Keratinocyte (primary cell): ENCODE results near the gene RAD9B.

Experiments used
- CTCF ChIP-seq, 3 experiments: IDR thresholded peaks in 1 of 3; conservative IDR thresholded peaks in 1 of 3; optimal IDR thresholded peaks in 1 of 3; 2 replicates in 2 of 3; 3 replicates in 1 of 3; pipeline versions ENCODE3 to v1.5.1; 2011; ENCODE audit warnings: low read length in 3 of 3, mild to moderate bottlenecking in 3 of 3, moderate library complexity in 2 of 3, control low read depth in 1 of 3, inconsistent platforms in 1 of 3; ENCODE audit not compliant: insufficient read depth in 2 of 3; ENCODE audit errors: extremely low read depth in 1 of 3
- EZH2 ChIP-seq: IDR thresholded peaks from one replicate; pipeline ENCODE4 v1.6.1; 2012; ENCODE audit warnings: inconsistent platforms, mild to moderate bottlenecking, low read length, moderate library complexity

- TF ChIP-seq CTCF (optimal IDR thresholded peaks at IDR 0.05 in 1 of 3, IDR thresholded peaks at IDR 0.05 in 1 of 3, conservative IDR thresholded peaks at IDR 0.05 in 1 of 3; ENCODE audit: extremely low read depth in 1 of 3, insufficient read depth in 2 of 3, low read length in 3 of 3), result no peak
- TF ChIP-seq EZH2, result no peak
These were observed 33.7 kb upstream of the RAD9B start, which contains the start of the genes FAM216A and GPN3 for GRCh38 chr12:110468214-110469048.
